T-helper 2 cell treated with Interferon-gamma antibody and Interleukin-4, amounts not matched to agents 100 ng/mL and 5 ng/mL, for 36 hours (primary cell): Measurements from ENCODE around the gene GAL3ST1. TPM values are rescaled to one million over a fixed set of nuclear protein-coding genes. Genes with fewer than 3 reads are reported as not detected.
"Not testable (repeated sequence)": the region's sequence is repeated elsewhere in the genome, so short reads cannot be mapped to it uniquely, and the experiment has no call there.

Experiments
- intact Hi-C: fragments of 100-400 bp; cut with micrococcal nuclease; formaldehyde crosslinking; loops from one replicate; pipeline ENCODE4 v1.15.1; 2023
- total RNA-seq: library from RNA; stranded (reverse); gene quantifications from 2 replicates; pipeline ENCODE4 v1.2.3, GENCODE V29; 2022

Gene GAL3ST1
- total RNA-seq, result not detected in 2 replicates

GRCh38 chr22:30574095-30574981 lies at the start of gene GAL3ST1:
GAL3ST1 (minus strand) TSS chr22:30574665; CDS start chr22:30557392, 17,273 bp downstream.
- intact Hi-C loops, result no loop called here

GRCh38 chr22:30619909-30620308 lies 45.4 kb upstream of the GAL3ST1 start:
- intact Hi-C loops, result not testable (repeated sequence)

- intact Hi-C loops, result no loop called here
Observed at GRCh38 chr22:30617819-30618218, 43.4 kb upstream of the GAL3ST1 start.

- intact Hi-C loops, result no loop called here
Observed at GRCh38 chr22:30615543-30615954, 41.1 kb upstream of the GAL3ST1 start.

GRCh38 chr22:30614879-30615278 lies 40.4 kb upstream of the GAL3ST1 start:
- intact Hi-C loops, result no loop called here

GRCh38 chr22:30614268-30614667 lies 39.8 kb upstream of the GAL3ST1 start:
- intact Hi-C loops, result no loop called here

- intact Hi-C loops, result no loop called here
Observed at GRCh38 chr22:30612789-30613188, 38.3 kb upstream of the GAL3ST1 start.

- intact Hi-C loops, result no loop called here
Observed at GRCh38 chr22:30611197-30611596, 36.7 kb upstream of the GAL3ST1 start.

- intact Hi-C loops, result no loop called here
Observed at GRCh38 chr22:30610299-30610698, 35.8 kb upstream of the GAL3ST1 start.

GRCh38 chr22:30609260-30610185 lies 35.1 kb upstream of the GAL3ST1 start:
- intact Hi-C loops, result no loop called here

- intact Hi-C loops, result loop anchor here (2.0 kb wide), 1 partner anchor 15 kb away; no protein-coding TSS in a partner anchor
Observed at GRCh38 chr22:30607939-30608338, 33.5 kb upstream of the GAL3ST1 start.

- intact Hi-C loops, result loop anchor here (2.0 kb wide), 1 partner anchor 15 kb away; no protein-coding TSS in a partner anchor
Observed at GRCh38 chr22:30607300-30607930, 33.0 kb upstream of the GAL3ST1 start.

GRCh38 chr22:30606455-30607299 lies 32.2 kb upstream of the GAL3ST1 start, which contains the start of gene TCN2:
TCN2 (plus strand) TSS chr22:30607174; CDS start chr22:30607332, 158 bp downstream.
- intact Hi-C loops, result loop anchor here (2.0 kb wide), 1 partner anchor 14 kb away; no protein-coding TSS in a partner anchor

GRCh38 chr22:30605449-30606110 lies 31.1 kb upstream of the GAL3ST1 start:
- intact Hi-C loops, result loop anchor here (2.0 kb wide), 1 partner anchor 13 kb away; no protein-coding TSS in a partner anchor

- intact Hi-C loops, result no loop called here
Observed at GRCh38 chr22:30604723-30605122, 30.3 kb upstream of the GAL3ST1 start.

- intact Hi-C loops, result no loop called here
Observed at GRCh38 chr22:30603801-30604200, 29.3 kb upstream of the GAL3ST1 start.

- intact Hi-C loops, result no loop called here
Observed at GRCh38 chr22:30602049-30602448, 27.6 kb upstream of the GAL3ST1 start.

- intact Hi-C loops, result no loop called here
Observed at GRCh38 chr22:30601464-30601863, 27.0 kb upstream of the GAL3ST1 start.

GRCh38 chr22:30600921-30601320 lies 26.5 kb upstream of the GAL3ST1 start:
- intact Hi-C loops, result no loop called here

- intact Hi-C loops, result no loop called here
Observed at GRCh38 chr22:30598986-30599385, 24.5 kb upstream of the GAL3ST1 start.
